Thoracic aorta (tissue), 2 donors: ENCODE data around the gene PDLIM7. TPM values are rescaled to one million over a fixed set of nuclear protein-coding genes. Genes with fewer than 3 reads are reported as not detected.

Source experiments
- ATAC-seq: fragments of 150-250 bp; one replicate; pipeline ENCODE4 v1.8.0; 2017; ENCODE audit warnings: low read depth; ENCODE audit not compliant: insufficient number of reproducible peaks, low FRiP score
- DNase-seq: peaks from one replicate; pipeline ENCODE4 v3.0.0-alpha.2; 2020; ENCODE audit warnings: low spot score
- H3K27ac ChIP-seq, 2 donors: fragments of 200-600 bp; sonication (generic); 1 replicate in 1 of 2; 2 replicates in 1 of 2; pipeline ENCODE4 v1.5.1; 2016; ENCODE audit warnings: mild to moderate bottlenecking in 2 of 2, moderate library complexity in 2 of 2
- H3K27me3 ChIP-seq: fragments of 200-600 bp; sonication (generic); replicated peaks from 2 replicates; pipeline ENCODE4 v1.6.0; 2016; ENCODE audit warnings: mild to moderate bottlenecking; ENCODE audit not compliant: insufficient read depth
- H3K36me3 ChIP-seq: fragments of 200-600 bp; sonication (generic); one replicate; pipeline ENCODE4 v1.5.1; 2016
- H3K4me1 ChIP-seq, 2 donors: fragments of 200-600 bp; sonication (generic); 1 replicate in 1 of 2; 2 replicates in 1 of 2; pipeline versions ENCODE4 v1.5.1 to v1.6.0; 2016; ENCODE audit warnings: low read depth in 2 of 2, mild to moderate bottlenecking in 1 of 2; ENCODE audit not compliant: control insufficient read depth in 1 of 2
- H3K4me3 ChIP-seq: fragments of 200-600 bp; sonication (generic); 2 replicates; pipeline ENCODE4 v1.5.1; 2016; ENCODE audit warnings: mild to moderate bottlenecking
- H3K9me3 ChIP-seq: fragments of 200-600 bp; sonication (generic); 2 replicates; pipeline ENCODE4 v1.5.1; 2016
- total RNA-seq, 2 donors: library from RNA; depleted of rRNA; stranded (reverse); fragments of >200 nt; gene quantifications; one replicate each; pipeline versions ENCODE4 v1.1.0 to v1.2.3, GENCODE V29; 2016
- TF ChIP-seq, protein P1 (sequence below): fragments of 200-600 bp; sonication (generic); IDR thresholded peaks from one replicate; pipeline ENCODE4 v1.5.1; 2019; ENCODE audit warnings: antibody characterized with exemption

PDLIM7 gene
- total RNA-seq, 2 donors from 2014 or later = 626 to 891 TPM

DNA sequence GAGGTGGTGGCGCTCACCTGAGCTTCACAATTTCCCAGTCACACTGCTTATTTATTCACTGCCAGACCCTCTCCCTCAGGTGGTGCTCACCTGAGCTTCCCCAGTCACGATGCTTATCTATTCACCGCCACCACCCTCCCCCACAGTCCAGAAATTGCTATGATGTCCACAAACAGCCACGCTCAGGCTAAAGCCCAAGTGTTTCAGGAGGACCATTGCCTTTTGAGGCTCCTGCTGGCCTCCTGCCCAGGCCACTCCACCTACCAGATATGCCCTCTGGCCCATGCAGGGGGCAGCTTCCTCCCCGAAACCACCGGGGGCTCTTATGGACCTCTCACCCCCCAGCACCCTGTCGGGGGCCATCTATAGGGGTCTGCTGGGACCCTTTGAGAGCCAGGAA, 4.6 kb downstream of the PDLIM7 start:
- DNase-seq = no peak
- Histone ChIP-seq H3K9me3 (no peaks in the 10 kb centered on the region), H3K27me3 (no peaks in the 10 kb centered on the region), H3K4me3 (peak overlapping the region; percentile 90), H3K36me3 (peaks cover 60% of the 10 kb centered on the region), H3K4me1 (peaks cover 55 to 82% of the 10 kb centered on the region in 2 donors), H3K27ac (peak overlapping the region; percentile 100)
- TF ChIP-seq, protein P1, sequence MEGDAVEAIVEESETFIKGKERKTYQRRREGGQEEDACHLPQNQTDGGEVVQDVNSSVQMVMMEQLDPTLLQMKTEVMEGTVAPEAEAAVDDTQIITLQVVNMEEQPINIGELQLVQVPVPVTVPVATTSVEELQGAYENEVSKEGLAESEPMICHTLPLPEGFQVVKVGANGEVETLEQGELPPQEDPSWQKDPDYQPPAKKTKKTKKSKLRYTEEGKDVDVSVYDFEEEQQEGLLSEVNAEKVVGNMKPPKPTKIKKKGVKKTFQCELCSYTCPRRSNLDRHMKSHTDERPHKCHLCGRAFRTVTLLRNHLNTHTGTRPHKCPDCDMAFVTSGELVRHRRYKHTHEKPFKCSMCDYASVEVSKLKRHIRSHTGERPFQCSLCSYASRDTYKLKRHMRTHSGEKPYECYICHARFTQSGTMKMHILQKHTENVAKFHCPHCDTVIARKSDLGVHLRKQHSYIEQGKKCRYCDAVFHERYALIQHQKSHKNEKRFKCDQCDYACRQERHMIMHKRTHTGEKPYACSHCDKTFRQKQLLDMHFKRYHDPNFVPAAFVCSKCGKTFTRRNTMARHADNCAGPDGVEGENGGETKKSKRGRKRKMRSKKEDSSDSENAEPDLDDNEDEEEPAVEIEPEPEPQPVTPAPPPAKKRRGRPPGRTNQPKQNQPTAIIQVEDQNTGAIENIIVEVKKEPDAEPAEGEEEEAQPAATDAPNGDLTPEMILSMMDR = no peak
- no peak for ATAC-seq

DNA sequence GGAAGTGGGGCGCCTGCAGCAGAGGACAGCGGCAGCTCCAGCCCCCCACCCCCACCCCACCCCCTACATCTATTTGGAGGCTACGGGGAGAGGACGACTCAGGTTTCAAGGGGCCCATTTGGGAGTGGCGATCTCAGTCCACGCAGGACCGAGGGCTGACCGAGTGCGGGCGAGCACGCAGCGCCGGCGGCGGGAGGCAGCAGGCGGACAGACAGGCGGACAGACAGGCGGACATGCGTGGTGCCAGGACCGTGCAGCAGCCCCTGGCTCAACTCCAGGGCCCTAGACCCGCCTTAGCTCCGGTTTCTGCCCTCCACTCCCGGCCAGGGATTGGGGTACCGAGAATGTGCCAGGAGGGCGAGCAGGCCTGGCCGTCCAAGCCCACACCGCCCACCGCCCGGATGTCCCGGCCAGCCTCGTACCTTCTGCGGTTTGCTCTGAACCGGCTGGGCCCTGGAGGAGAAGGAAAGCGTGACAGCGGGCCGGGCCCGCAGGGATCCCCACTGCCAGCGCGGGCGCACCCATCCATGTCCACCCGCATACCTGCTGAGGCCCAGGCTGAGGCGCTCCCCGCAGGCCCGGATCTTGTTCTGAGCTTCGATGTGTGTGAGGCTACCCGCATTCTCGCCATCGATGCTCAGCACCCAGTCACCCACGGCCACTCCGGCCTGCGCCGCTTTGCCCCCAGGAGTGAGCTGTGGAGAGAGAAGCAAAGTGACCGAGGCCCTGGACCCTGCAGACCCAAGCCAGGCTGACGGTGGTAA, 5.2 kb downstream of the PDLIM7 start:
- ATAC-seq = no peak
- Histone ChIP-seq H3K4me3 (peak overlapping the region; percentile 90), H3K27me3 (no peaks in the 10 kb centered on the region), H3K36me3 (peaks cover 67% of the 10 kb centered on the region), H3K9me3 (no peaks in the 10 kb centered on the region), H3K4me1 (peaks cover 55 to 88% of the 10 kb centered on the region in 2 donors), H3K27ac (peak overlapping the region; percentile 100)
- DNase-seq = no peak
- TF ChIP-seq, protein P1 = no peak

DNA sequence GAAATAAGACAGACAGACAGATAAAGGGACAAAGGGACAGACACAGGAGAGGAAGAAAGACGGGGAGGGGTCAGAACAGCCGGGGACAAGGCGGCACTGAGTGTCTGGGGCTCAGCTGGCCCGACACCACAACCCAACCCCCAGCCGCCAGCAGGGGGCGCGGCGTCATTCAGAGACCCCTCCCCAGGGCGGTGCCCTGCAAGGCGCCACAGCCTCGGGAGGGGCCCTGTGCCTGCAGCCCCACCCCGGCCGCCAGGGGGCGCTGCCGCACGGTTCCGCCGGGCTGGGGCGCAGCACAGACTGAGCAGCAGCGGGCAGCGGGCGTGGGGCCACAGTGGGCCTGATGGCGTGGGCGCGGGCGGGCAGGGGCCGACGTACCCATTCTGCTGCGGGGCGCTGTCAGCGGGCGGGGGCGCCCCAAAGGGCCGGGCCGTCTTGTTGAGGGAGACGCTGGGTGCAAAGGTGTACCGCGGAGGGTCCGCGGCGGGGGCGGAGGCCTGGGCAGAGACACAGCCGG, 5.9 kb downstream of the PDLIM7 start:
- Histone ChIP-seq H3K4me3 (peak overlapping the region; percentile 90), H3K27ac (peak overlapping the region; percentile 77 to 100), H3K4me1 (peaks cover 55 to 93% of the 10 kb centered on the region in 2 donors), H3K27me3 (no peaks in the 10 kb centered on the region), H3K36me3 (peaks cover 72% of the 10 kb centered on the region), H3K9me3 (no peaks in the 10 kb centered on the region)
- no peak for DNase-seq
- ATAC-seq = no peak
- TF ChIP-seq, protein P1 = peak; percentile 94

DNA sequence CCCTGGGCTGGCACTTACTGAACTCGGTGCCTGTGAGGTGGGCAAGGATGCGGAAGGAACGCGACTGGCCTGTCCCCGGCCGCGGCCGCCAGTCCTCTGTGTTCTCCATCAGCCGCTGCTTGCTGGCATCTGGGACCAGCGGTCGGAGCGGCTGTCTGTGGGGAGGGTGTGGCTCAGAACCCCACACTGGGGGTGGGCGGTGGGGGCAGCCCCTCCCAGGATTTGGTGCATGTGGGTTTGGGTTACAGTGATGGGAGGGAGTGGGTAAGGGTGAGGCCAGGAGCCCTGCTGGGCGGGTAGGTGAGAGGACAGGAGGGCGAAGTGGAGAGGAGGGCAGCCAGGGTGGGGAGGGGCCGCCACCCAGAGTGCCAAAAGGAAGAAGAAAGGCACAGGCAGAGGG, 6.4 kb downstream of the PDLIM7 start:
- Histone ChIP-seq H3K4me3 (peak overlapping the region; percentile 90), H3K9me3 (no peaks in the 10 kb centered on the region), H3K4me1 (peaks cover 53 to 95% of the 10 kb centered on the region in 2 donors), H3K27me3 (no peaks in the 10 kb centered on the region), H3K27ac (peak overlapping the region; percentile 77 to 100), H3K36me3 (peaks cover 72% of the 10 kb centered on the region)
- no peak for ATAC-seq
- TF ChIP-seq, protein P1 = no peak
- DNase-seq = no peak

DNA sequence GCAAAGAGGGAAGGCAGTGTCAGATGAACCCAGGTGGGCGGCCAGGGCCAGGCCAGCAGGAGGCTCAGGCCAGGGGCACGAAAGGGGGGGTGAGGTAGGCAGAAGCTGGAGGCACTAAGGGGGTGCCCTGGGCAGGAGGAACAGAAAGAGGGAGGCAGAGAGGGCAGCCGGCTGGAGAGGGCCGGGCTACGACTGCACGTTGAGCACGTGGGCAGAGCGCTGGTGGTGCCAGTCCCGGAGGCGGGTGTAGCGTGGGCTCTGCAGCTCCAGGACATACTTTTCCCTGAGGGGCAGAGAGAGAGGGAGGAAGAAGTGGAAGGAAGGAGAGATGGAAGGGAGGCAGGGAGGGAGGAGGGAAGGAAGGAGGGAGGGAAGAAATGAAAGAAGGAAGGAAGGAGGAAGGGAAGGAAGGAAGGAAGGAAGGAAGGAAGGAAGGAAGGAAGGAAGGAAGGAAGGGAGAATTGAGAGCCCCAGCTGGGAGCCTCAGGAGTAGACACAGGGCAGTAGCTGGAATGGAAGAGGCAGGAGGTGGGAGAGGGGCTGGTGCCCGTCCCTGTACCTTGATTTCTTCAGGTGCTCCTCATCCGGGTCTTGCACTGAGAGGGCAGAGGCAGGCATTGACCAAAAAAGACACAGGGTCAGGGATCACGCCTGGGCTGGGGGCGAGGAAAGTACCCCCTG, 7.0 kb downstream of the PDLIM7 start:
- Histone ChIP-seq H3K36me3 (peaks cover 74% of the 10 kb centered on the region), H3K4me3 (peak overlapping the region; percentile 90), H3K4me1 (peaks cover 48 to 95% of the 10 kb centered on the region in 2 donors)

More for the DNA sequence above, 7.0 kb downstream of the PDLIM7 start:
- TF ChIP-seq, protein P1 = no peak
- Histone ChIP-seq H3K9me3 (no peaks in the 10 kb centered on the region), H3K27me3 (no peaks in the 10 kb centered on the region), H3K27ac (peak overlapping the region; percentile 77 to 100)
- no peak for DNase-seq
- ATAC-seq = no peak
